ENCODE results near the gene KANK2.

DNA sequence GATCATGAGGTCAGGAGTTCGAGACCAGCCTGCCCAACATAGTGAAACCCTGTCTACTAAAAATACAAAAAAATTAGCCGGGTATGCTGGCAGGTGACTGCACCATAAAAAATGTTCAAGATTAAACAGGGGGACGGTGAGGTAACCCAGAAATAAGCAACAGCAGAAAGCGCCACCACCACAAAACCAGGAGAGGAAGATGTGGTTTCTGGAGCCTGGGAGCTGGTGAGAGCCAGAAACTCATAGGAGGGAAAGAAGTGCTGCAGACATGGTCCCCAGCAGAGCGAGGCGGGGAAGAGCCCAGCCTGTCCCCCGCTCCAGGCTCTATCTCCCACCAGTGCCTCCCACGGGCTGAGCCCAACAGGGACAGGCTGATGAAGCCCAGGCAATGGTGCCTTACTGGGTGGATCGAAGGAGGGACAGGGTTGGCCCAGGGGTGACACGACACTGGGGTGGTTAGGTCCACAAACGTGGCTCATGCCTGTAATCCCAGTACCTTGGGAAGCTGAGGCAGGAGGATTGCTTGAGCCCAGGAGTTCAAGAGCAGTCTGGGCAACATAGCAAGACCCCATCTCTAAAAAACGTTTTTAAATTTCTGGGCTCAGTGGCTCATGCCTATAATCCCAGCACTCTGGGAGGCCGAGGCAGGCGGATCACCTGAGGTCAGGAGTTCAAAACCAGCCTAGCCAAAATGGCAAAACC lies 60.8 kb downstream of the KANK2 start:
- TF ChIP-seq, protein P1, sequence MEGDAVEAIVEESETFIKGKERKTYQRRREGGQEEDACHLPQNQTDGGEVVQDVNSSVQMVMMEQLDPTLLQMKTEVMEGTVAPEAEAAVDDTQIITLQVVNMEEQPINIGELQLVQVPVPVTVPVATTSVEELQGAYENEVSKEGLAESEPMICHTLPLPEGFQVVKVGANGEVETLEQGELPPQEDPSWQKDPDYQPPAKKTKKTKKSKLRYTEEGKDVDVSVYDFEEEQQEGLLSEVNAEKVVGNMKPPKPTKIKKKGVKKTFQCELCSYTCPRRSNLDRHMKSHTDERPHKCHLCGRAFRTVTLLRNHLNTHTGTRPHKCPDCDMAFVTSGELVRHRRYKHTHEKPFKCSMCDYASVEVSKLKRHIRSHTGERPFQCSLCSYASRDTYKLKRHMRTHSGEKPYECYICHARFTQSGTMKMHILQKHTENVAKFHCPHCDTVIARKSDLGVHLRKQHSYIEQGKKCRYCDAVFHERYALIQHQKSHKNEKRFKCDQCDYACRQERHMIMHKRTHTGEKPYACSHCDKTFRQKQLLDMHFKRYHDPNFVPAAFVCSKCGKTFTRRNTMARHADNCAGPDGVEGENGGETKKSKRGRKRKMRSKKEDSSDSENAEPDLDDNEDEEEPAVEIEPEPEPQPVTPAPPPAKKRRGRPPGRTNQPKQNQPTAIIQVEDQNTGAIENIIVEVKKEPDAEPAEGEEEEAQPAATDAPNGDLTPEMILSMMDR (IDR thresholded peaks at IDR 0.05), result no peak
- no peak for TF ChIP-seq POLR2A (IDR thresholded peaks at IDR 0.05)

Data from right lobe of liver (tissue), 4 donors.